H1 (cell line): Measurements from ENCODE around the gene RASL10B. TPM values are rescaled to one million over a fixed set of nuclear protein-coding genes. Genes with fewer than 3 reads are reported as not detected.

ENCODE experiments used
- CTCF ChIA-PET: fragments of 300-600 bp; sonication (Branson Sonifier 250); formaldehyde crosslinking; loops from one replicate; lab custom pipeline; 2021; ENCODE audit not compliant: partially characterized antibody; lab: Charles Lee
- POLR2A ChIA-PET: fragments of 300-600 bp; sonication (Branson Sonifier 250); formaldehyde crosslinking; loops from one replicate; lab custom pipeline; 2021; ENCODE audit warnings: inconsistent platforms; ENCODE audit not compliant: partially characterized antibody; lab: Charles Lee
- DNase-seq, 2 experiments: peaks; one replicate each; pipeline versions ENCODE4 v3.0.0 to v3.0.0-alpha.2; 2010 to 2022; ENCODE audit warnings: low spot score in 2 of 2, low read depth in 1 of 2, mixed read lengths in 1 of 2
- FAIRE-seq: peaks from 2 replicates; lab custom pipeline; 2011; peaks lifted over from hg19 to GRCh38; lab: Jason Lieb, UNC
- H2AFZ ChIP-seq: 2 replicates; pipeline ENCODE4 v1.8.1; 2012; ENCODE audit warnings: low read length, inconsistent platforms
- H2AK5ac ChIP-seq: 2 replicates; pipeline ENCODE4 v1.6.1; 2013; ENCODE audit warnings: low read depth, low read length
- H2BK120ac ChIP-seq: replicated peaks from 2 replicates; pipeline ENCODE3; 2013; ENCODE audit warnings: low read depth, low read length, inconsistent platforms
- H2BK12ac ChIP-seq: 2 replicates; pipeline ENCODE4 v1.6.1; 2013; ENCODE audit warnings: low read depth, low read length
- H2BK15ac ChIP-seq: 2 replicates; pipeline ENCODE4 v1.6.1; 2013; ENCODE audit warnings: low read length
- H2BK20ac ChIP-seq: 2 replicates; pipeline ENCODE4 v1.6.1; 2013; ENCODE audit warnings: low read length
- H2BK5ac ChIP-seq: 2 replicates; pipeline ENCODE4 v1.6.1; 2013; ENCODE audit warnings: low read depth, low read length
- H3K14ac ChIP-seq: 2 replicates; pipeline ENCODE4 v1.6.1; 2013; ENCODE audit warnings: inconsistent platforms; ENCODE audit not compliant: insufficient read length
- H3K18ac ChIP-seq: 2 replicates; pipeline ENCODE4 v1.6.1; 2013; ENCODE audit warnings: low read length; ENCODE audit errors: extremely low read depth
- H3K23ac ChIP-seq: 2 replicates; pipeline ENCODE4 v1.6.1; 2013; ENCODE audit warnings: inconsistent platforms; ENCODE audit not compliant: insufficient read length
- H3K23me2 ChIP-seq: 2 replicates; pipeline ENCODE4 v1.6.1; 2013; ENCODE audit warnings: low read depth, low read length
- H3K27ac ChIP-seq: 2 replicates; pipeline ENCODE4 v1.6.1; 2011; ENCODE audit warnings: low read depth, low read length, inconsistent platforms
- H3K27me3 ChIP-seq, 4 experiments: replicated peaks in 1 of 4; 1 replicate in 1 of 4; 2 replicates in 3 of 4; pipeline versions ENCODE4 v1.6.1 to v1.8.1; 2011 to 2013; ENCODE audit warnings: low read length in 3 of 4, mild to moderate bottlenecking in 3 of 4, inconsistent platforms in 2 of 4, mixed read lengths in 2 of 4, moderate library complexity in 1 of 4; ENCODE audit not compliant: control insufficient read depth in 3 of 4, insufficient read depth in 3 of 4; ENCODE audit errors: extremely low read depth in 1 of 4
- H3K36me3 ChIP-seq, 4 experiments: 2 replicates each; pipeline versions ENCODE4 v1.6.1 to v1.8.1; 2011 to 2013; ENCODE audit warnings: mild to moderate bottlenecking in 4 of 4, low read length in 3 of 4, moderate library complexity in 2 of 4, control low read depth in 1 of 4, inconsistent platforms in 1 of 4; ENCODE audit not compliant: insufficient read depth in 4 of 4, control insufficient read depth in 2 of 4
- H3K4ac ChIP-seq: replicated peaks from 2 replicates; pipeline ENCODE3; 2013; ENCODE audit warnings: low read length, low read depth, mixed read lengths, inconsistent platforms; ENCODE audit not compliant: insufficient read length
- H3K4me1 ChIP-seq, 4 experiments: replicated peaks in 1 of 4; 1 replicate in 1 of 4; 2 replicates in 3 of 4; pipeline versions ENCODE4 v1.6.1 to v1.8.1; 2011 to 2013; ENCODE audit warnings: low read length in 3 of 4, inconsistent platforms in 2 of 4, mixed read lengths in 1 of 4; ENCODE audit not compliant: insufficient read depth in 4 of 4, control insufficient read depth in 3 of 4
- H3K4me2 ChIP-seq, 2 experiments: 2 replicates each; pipeline versions ENCODE4 v1.6.1 to v1.8.1; 2011 to 2013; ENCODE audit warnings: low read depth in 2 of 2, low read length in 2 of 2, control low read depth in 1 of 2, inconsistent platforms in 1 of 2, mild to moderate bottlenecking in 1 of 2; ENCODE audit not compliant: insufficient read depth in 1 of 2
- H3K4me3 ChIP-seq, 4 experiments: fragments of 200-600, 300-600 bp in 1 of 4; sonication (generic), shearing (Covaris generic), sonication (Bioruptor Twin) in 1 of 4; 2 replicates each; pipeline versions ENCODE4 v1.5.1 to v1.8.1; 2011 to 2016; ENCODE audit warnings: low read length in 4 of 4, low read depth in 3 of 4, control low read depth in 2 of 4, inconsistent platforms in 2 of 4, mild to moderate bottlenecking in 2 of 4, mixed read lengths in 1 of 4, moderate library complexity in 1 of 4; ENCODE audit not compliant: insufficient read depth in 2 of 4; ENCODE audit errors: extremely low read depth in 1 of 4
- H3K56ac ChIP-seq: replicated peaks from 2 replicates; pipeline ENCODE3; 2013; ENCODE audit warnings: low read depth, mild to moderate bottlenecking, mixed read lengths, low read length, inconsistent platforms; ENCODE audit not compliant: insufficient read length
- H3K79me1 ChIP-seq: 2 replicates; pipeline ENCODE4 v1.6.1; 2013; ENCODE audit warnings: low read depth, low read length, control low read depth
- H3K79me2 ChIP-seq, 2 experiments: 2 replicates each; pipeline versions ENCODE4 v1.6.1 to v1.8.1; 2012 to 2013; ENCODE audit warnings: low read length in 2 of 2, mild to moderate bottlenecking in 2 of 2, inconsistent platforms in 1 of 2; ENCODE audit not compliant: insufficient read depth in 2 of 2, control insufficient read depth in 1 of 2
- H3K9ac ChIP-seq, 4 experiments: replicated peaks in 1 of 4; 1 replicate in 1 of 4; 2 replicates in 3 of 4; pipeline versions ENCODE4 v1.6.1 to v1.8.1; 2011 to 2013; ENCODE audit warnings: low read depth in 3 of 4, low read length in 3 of 4, control low read depth in 2 of 4, mild to moderate bottlenecking in 2 of 4, moderate library complexity in 2 of 4, inconsistent platforms in 1 of 4; ENCODE audit errors: extremely low read depth in 1 of 4
- H3K9me3 ChIP-seq, 2 experiments: 2 replicates each; pipeline versions ENCODE4 v1.6.1 to v1.8.1; 2012 to 2013; ENCODE audit warnings: mild to moderate bottlenecking in 2 of 2, moderate library complexity in 2 of 2, control low read depth in 1 of 2, inconsistent platforms in 1 of 2, low read depth in 1 of 2, low read length in 1 of 2, mixed read lengths in 1 of 2; ENCODE audit not compliant: insufficient read depth in 2 of 2
- H4K20me1 ChIP-seq, 2 experiments: replicated peaks in 1 of 2; 2 replicates each; pipeline versions ENCODE3 to v1.8.1; 2011 to 2013; ENCODE audit warnings: inconsistent platforms in 2 of 2, low read length in 2 of 2, mild to moderate bottlenecking in 1 of 2; ENCODE audit not compliant: insufficient read depth in 2 of 2, control insufficient read depth in 1 of 2
- H4K5ac ChIP-seq: 2 replicates; pipeline ENCODE4 v1.6.1; 2013; ENCODE audit warnings: low read length, low read depth, mixed read lengths, inconsistent platforms; ENCODE audit not compliant: insufficient read length
- H4K8ac ChIP-seq: 2 replicates; pipeline ENCODE4 v1.8.0; 2013; ENCODE audit warnings: mild to moderate bottlenecking, moderate library complexity, low read length, inconsistent platforms; ENCODE audit not compliant: insufficient read depth; ENCODE audit errors: extremely low read depth
- H4K91ac ChIP-seq: replicated peaks from 2 replicates; pipeline ENCODE3; 2013; ENCODE audit warnings: low read length, mixed read lengths, inconsistent platforms; ENCODE audit not compliant: insufficient read length
- EGR1 ChIP-seq: IDR thresholded peaks from 2 replicates; pipeline ENCODE4 v1.6.1; 2011; ENCODE audit warnings: low read depth, low read length, borderline replicate concordance
- RBBP5 ChIP-seq: IDR thresholded peaks from 2 replicates; pipeline ENCODE4 v1.7.1; 2012; ENCODE audit warnings: low read depth, mild to moderate bottlenecking, inconsistent platforms, low read length, moderate library complexity, borderline replicate concordance
- TAF1 ChIP-seq: IDR thresholded peaks from 2 replicates; pipeline ENCODE4 v1.6.1; 2011; ENCODE audit warnings: mild to moderate bottlenecking, low read depth, low read length
- WGBS, 2 experiments: shearing (Covaris generic) in 1 of 2; methylation state at CpG; one replicate each; pipeline versions ENCODE4 v1.1.6 to v1.1.7; 2013 to 2015; ENCODE audit warnings: low lambda C conversion rate in 2 of 2, mixed read lengths in 2 of 2, inconsistent platforms in 1 of 2, low coverage in 1 of 2, missing lambda C conversion rate in 1 of 2; ENCODE audit not compliant: insufficient replicate concordance in 2 of 2, insufficient coverage in 1 of 2, insufficient read length in 1 of 2; ENCODE audit errors: extremely low coverage in 1 of 2, missing lambda C conversion rate in 1 of 2; 5-methylcytosine and 5-hydroxymethylcytosine counted together
- polyA plus RNA-seq, 7 experiments: library from polyadenylated mRNA; depleted of rRNA in 3 of 7; stranded (reverse) in 5 of 7; unstranded in 2 of 7; fragments of >200 nt in 5 of 7; fragments of 200-250 nt in 2 of 7; gene quantifications; 1 replicate in 5 of 7; 2 replicates in 1 of 7; 4 replicates in 1 of 7; pipeline versions ENCODE4 v1.2.1 to v1.2.3, GENCODE V29; 2011 to 2013; ENCODE audit warnings: missing spikeins in 2 of 7, mixed read lengths in 2 of 7
- total RNA-seq: library from RNA; stranded (reverse); fragmentation: NEBNext Ultra II Directional; extraction: Animal tissue kit (Norgen Biotek cat#: 25700); gene quantifications from 2 replicates; pipeline ENCODE4 v1.2.1, GENCODE V29; 2021

The RASL10B gene
- total and polyA plus RNA-seq, 2 of the 8 experiments (the other 6 are each of a cell fraction or from before 2014, with no cell fraction given), result 17.5 to 22.8 TPM

GRCh38 chr17:35713069-35713728, 18.2 kb upstream of the RASL10B start:
- Histone ChIP-seq H3K9me3 (no peaks in the 10 kb centered on the region), H4K20me1 (peaks cover 0 to 7% of the 10 kb centered on the region in 2 experiments), H4K91ac (no peak overlapping the region), H3K23me2 (no peaks in the 10 kb centered on the region), H4K5ac (no peak overlapping the region), H3K36me3 (peaks cover 0 to 40% (median 16%) of the 10 kb centered on the region in 4 experiments; a peak in 6 of 8 replicates), H4K8ac (no peak overlapping the region), H3K4me2 (no peak overlapping the region), H3K18ac (no peak overlapping the region), H2BK12ac (no peak overlapping the region), H3K4me1 (no peaks in the 10 kb centered on the region), H3K56ac (no peak overlapping the region), H2BK20ac (no peak overlapping the region), H3K14ac (no peak overlapping the region), H3K79me2 (no peaks in the 10 kb centered on the region), H3K4me3 (no peak overlapping the region), H2BK15ac (no peak overlapping the region), H2AK5ac (no peak overlapping the region), H2BK5ac (no peak overlapping the region), H3K27ac (no peak overlapping the region), H3K79me1 (no peaks in the 10 kb centered on the region), H3K9ac (no peak overlapping the region), H3K27me3 (no peaks in the 10 kb centered on the region), H3K4ac (no peak overlapping the region), H3K23ac (no peak overlapping the region), H2AFZ (no peak overlapping the region), H2BK120ac (no peak overlapping the region)
- DNase-seq, result no peak
- POLR2A ChIA-PET, result interaction anchor here (1.3 kb wide), 1 partner anchor 9 kb away, joined by 4 read pairs; no protein-coding TSS in a partner anchor
- no peak for FAIRE-seq
- 86% methylated on average over 7 of the region's 7 CpGs; no CpG with 5 or more reads in 1 of the 2 experiments for WGBS, 2 experiments
- CTCF ChIA-PET, result interaction anchor here (1.2 to 1.3 kb wide), 2 partner anchors 32 to 35 kb away, joined by 3 read pairs; no protein-coding TSS in a partner anchor
- TF ChIP-seq EGR1, result no peak
- TF ChIP-seq TAF1, result no peak
- TF ChIP-seq RBBP5, result no peak
